SIG-M5 treated with dmso at 0.1 percent for 504 hours (cell line): ENCODE results near the gene PDCD2L.
"Not testable (repeated sequence)": the region's sequence is repeated elsewhere in the genome, so short reads cannot be mapped to it uniquely, and the experiment has no call there.

ENCODE experiments used
- DNase-seq: peaks from one replicate; lab custom pipeline; 2025; ENCODE audit not compliant: unreplicated experiment; lab: John Stamatoyannopoulos, UW

PDCD2L gene

GRCh38 chr19:34373601-34374288 lies 30.5 kb upstream of the PDCD2L start:
- DNase-seq = no peak

GRCh38 chr19:34375598-34375997 lies 28.6 kb upstream of the PDCD2L start:
- no peak for DNase-seq

GRCh38 chr19:34380639-34381241 lies 23.5 kb upstream of the PDCD2L start:
- no peak for DNase-seq

- DNase-seq = no peak
Measured at GRCh38 chr19:34381399-34382251, 22.6 kb upstream of the PDCD2L start.

GRCh38 chr19:34382471-34382870 lies 21.7 kb upstream of the PDCD2L start:
- no peak for DNase-seq

GRCh38 chr19:34383599-34383998 lies 20.6 kb upstream of the PDCD2L start:
- no peak for DNase-seq

- DNase-seq = no peak
Measured at GRCh38 chr19:34386645-34387445, 17.4 kb upstream of the PDCD2L start.

- DNase-seq = no peak
Measured at GRCh38 chr19:34387446-34387810, 16.8 kb upstream of the PDCD2L start.

- DNase-seq = not testable (repeated sequence)
Measured at GRCh38 chr19:34388745-34389144, 15.5 kb upstream of the PDCD2L start.

GRCh38 chr19:34391813-34392212 lies 12.4 kb upstream of the PDCD2L start:
- no peak for DNase-seq

- DNase-seq = no peak
Measured at GRCh38 chr19:34393031-34393430, 11.2 kb upstream of the PDCD2L start.

GRCh38 chr19:34393629-34394028 lies 10.6 kb upstream of the PDCD2L start:
- DNase-seq = no peak

- no peak for DNase-seq
Measured at GRCh38 chr19:34397853-34398252, 6.3 kb upstream of the PDCD2L start.

GRCh38 chr19:34399886-34400285 lies 4.3 kb upstream of the PDCD2L start:
- DNase-seq = no peak

GRCh38 chr19:34400844-34401243 lies 3.4 kb upstream of the PDCD2L start:
- not testable (repeated sequence) for DNase-seq

GRCh38 chr19:34402074-34402600 lies 2.1 kb upstream of the PDCD2L start:
- no peak for DNase-seq

- DNase-seq = no peak
Measured at GRCh38 chr19:34403784-34404108, 453 bp upstream of the PDCD2L start.

- DNase-seq = no peak
Measured at GRCh38 chr19:34405892-34406660, 1.9 kb downstream of the PDCD2L start.

- no peak for DNase-seq
Measured at GRCh38 chr19:34408411-34408810, 4.2 kb downstream of the PDCD2L start.
